SK-N-SH treated with all-trans-retinoic acid at 6 μM for 48 hours (cell line): ENCODE results near the gene TLE4.

Source experiments
- ATAC-seq: fragments of 200-7000 bp; cut with Tn5 transposase; 3 replicates; pipeline ENCODE4 v1.9.1; 2020; ENCODE audit warnings: mild to moderate bottlenecking, moderate library complexity
- BACH2 ChIP-seq: fragments of 250-450 bp; sonication (Bioruptor Pico); IDR thresholded peaks from 2 replicates; pipeline ENCODE4 v1.9.0; 2021; ENCODE audit warnings: mild to moderate bottlenecking, borderline replicate concordance
- CSDC2 ChIP-seq: fragments of 250-450 bp; sonication (Bioruptor Pico); IDR thresholded peaks from 2 replicates; pipeline ENCODE4 v1.5.0; 2020; ENCODE audit warnings: mild to moderate bottlenecking, moderate library complexity
- ESRRG ChIP-seq: fragments of 250-450 bp; sonication (Bioruptor Pico); IDR thresholded peaks from 2 replicates; pipeline ENCODE4 v1.6.1; 2021; ENCODE audit warnings: mild to moderate bottlenecking
- ISL1 ChIP-seq: fragments of 250-450 bp; sonication (Bioruptor Pico); IDR thresholded peaks from 2 replicates; pipeline ENCODE4 v2.1.2; 2022; ENCODE audit warnings: mild to moderate bottlenecking, moderate library complexity
- RARB ChIP-seq: fragments of 250-450 bp; sonication (Bioruptor Pico); IDR thresholded peaks from 2 replicates; pipeline ENCODE4 v1.8.0; 2021; ENCODE audit warnings: mild to moderate bottlenecking, moderate library complexity
- SNAI2 ChIP-seq: fragments of 250-450 bp; sonication (Bioruptor Pico); IDR thresholded peaks from 2 replicates; pipeline ENCODE4 v1.5.0; 2020; ENCODE audit warnings: mild to moderate bottlenecking, moderate library complexity
- TOX ChIP-seq: fragments of 250-450 bp; sonication (Bioruptor Pico); IDR thresholded peaks from 2 replicates; pipeline ENCODE4 v1.8.0; 2021; ENCODE audit warnings: mild to moderate bottlenecking, moderate library complexity, borderline replicate concordance
- ZC3H10 ChIP-seq: fragments of 250-450 bp; sonication (Bioruptor Pico); IDR thresholded peaks from 2 replicates; pipeline ENCODE4 v1.5.1; 2021; ENCODE audit warnings: mild to moderate bottlenecking, moderate library complexity
- ZFP3 ChIP-seq: fragments of 250-450 bp; sonication (Bioruptor Pico); IDR thresholded peaks from 2 replicates; pipeline ENCODE4 v1.5.0; 2020; ENCODE audit warnings: mild to moderate bottlenecking, moderate library complexity
- ZFP30 ChIP-seq: fragments of 450-650 bp; formaldehyde crosslinking; IDR thresholded peaks from 2 replicates; pipeline ENCODE4 v1.5.0; 2022; ENCODE audit warnings: mild to moderate bottlenecking, moderate library complexity
- ZNF70 ChIP-seq: fragments of 450-650 bp; formaldehyde crosslinking; IDR thresholded peaks from 2 replicates; pipeline ENCODE4 v1.5.0; 2020; ENCODE audit warnings: mild to moderate bottlenecking, moderate library complexity
- ZNF8 ChIP-seq: fragments of 450-650 bp; formaldehyde crosslinking; IDR thresholded peaks from 2 replicates; pipeline ENCODE4 v1.5.0; 2020; ENCODE audit warnings: mild to moderate bottlenecking, moderate library complexity
- TF ChIP-seq, protein P1 (sequence below): fragments of 250-450 bp; sonication (Bioruptor Pico); IDR thresholded peaks from 2 replicates; pipeline ENCODE4 v1.5.1; 2020; ENCODE audit warnings: low read depth, mild to moderate bottlenecking, moderate library complexity
- TF ChIP-seq, protein P2 (sequence below): fragments of 250-450 bp; sonication (Bioruptor Pico); IDR thresholded peaks from 2 replicates; pipeline ENCODE4 v1.5.0; 2020; ENCODE audit warnings: mild to moderate bottlenecking, moderate library complexity
- TF ChIP-seq, protein P3 (sequence below): fragments of 250-450 bp; sonication (Bioruptor Pico); IDR thresholded peaks from 2 replicates; pipeline ENCODE4 v1.8.0; 2020; ENCODE audit warnings: mild to moderate bottlenecking, moderate library complexity, borderline replicate concordance
- TF ChIP-seq, protein P4 (sequence below): fragments of 250-450 bp; sonication (Bioruptor Pico); IDR thresholded peaks from 2 replicates; pipeline ENCODE4 v1.8.0; 2021; ENCODE audit warnings: low read depth, mild to moderate bottlenecking, moderate library complexity, borderline replicate concordance

Gene TLE4

DNA sequence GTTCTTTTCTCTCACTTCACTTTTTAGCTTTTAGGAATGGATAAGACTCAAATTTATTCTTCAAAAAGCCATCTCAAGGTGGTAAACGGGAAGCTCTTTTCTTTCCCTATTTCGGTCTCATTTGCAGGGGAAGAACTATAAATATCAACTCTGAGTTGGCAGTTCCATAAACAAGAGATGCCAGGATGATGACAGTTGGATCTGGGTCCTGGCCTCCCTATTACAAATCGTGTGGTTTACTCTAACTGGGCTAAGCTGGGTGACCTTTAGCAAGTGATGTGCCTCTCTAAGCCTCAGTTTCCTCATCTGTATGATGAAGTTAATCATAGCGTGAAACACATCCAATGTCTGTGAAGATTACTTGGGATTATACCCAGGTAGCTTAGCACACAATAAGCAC, 44.2 kb downstream of the TLE4 start:
- ATAC-seq, result no peak
- TF ChIP-seq RARB (CRISPR knock-in tag), result no peak
- TF ChIP-seq, protein P1, sequence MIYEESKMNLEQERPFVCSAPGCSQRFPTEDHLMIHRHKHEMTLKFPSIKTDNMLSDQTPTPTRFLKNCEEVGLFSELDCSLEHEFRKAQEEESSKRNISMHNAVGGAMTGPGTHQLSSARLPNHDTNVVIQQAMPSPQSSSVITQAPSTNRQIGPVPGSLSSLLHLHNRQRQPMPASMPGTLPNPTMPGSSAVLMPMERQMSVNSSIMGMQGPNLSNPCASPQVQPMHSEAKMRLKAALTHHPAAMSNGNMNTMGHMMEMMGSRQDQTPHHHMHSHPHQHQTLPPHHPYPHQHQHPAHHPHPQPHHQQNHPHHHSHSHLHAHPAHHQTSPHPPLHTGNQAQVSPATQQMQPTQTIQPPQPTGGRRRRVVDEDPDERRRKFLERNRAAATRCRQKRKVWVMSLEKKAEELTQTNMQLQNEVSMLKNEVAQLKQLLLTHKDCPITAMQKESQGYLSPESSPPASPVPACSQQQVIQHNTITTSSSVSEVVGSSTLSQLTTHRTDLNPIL (CRISPR knock-in tag), result no peak

DNA sequence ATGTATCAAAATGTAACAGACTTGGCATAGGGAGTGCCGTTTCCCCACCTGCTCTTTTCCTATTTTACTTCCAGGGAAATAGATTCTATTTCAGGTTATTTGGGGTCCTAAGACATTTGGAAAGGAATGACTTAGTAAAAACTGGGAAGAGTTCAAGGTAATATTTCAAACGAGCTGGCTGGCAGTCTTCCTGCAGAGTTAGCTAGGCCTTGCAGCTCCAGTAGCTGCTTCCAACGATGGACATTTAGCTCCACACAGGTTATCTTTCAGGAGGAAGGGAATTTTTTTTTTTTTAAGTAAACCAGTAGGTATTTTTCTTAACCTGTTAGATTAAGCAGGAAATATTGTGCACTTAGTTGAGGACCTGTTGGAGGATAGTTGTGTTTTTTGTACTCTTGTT, 45.2 kb downstream of the TLE4 start:
- TF ChIP-seq ZC3H10, result no peak
- no peak for TF ChIP-seq ZNF70
- no peak for TF ChIP-seq ZNF8 (CRISPR knock-in tag)
- TF ChIP-seq ZFP3 (CRISPR knock-in tag), result no peak
- TF ChIP-seq, all 23 proteins: peak for 0
- ATAC-seq, result no peak

DNA sequence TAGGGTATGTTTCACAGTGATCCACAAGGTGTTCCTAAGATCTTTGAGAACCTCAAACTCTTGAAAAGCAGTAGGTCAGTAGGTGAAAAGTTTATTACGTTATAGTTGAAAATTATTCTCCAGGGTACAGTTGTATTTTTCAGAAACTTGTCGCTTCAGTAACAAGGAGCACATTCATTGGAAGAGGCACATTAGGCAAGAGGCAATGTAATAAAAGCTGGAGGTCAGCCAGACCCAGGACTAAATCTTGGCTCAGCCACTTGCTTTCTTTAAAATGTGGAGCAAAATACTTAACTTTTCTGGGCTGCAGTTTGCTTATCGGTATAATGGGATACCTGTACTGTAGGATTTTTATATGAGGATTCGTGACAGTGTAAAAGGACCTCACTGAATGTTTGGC, 45.6 kb downstream of the TLE4 start:
- TF ChIP-seq, protein P2, sequence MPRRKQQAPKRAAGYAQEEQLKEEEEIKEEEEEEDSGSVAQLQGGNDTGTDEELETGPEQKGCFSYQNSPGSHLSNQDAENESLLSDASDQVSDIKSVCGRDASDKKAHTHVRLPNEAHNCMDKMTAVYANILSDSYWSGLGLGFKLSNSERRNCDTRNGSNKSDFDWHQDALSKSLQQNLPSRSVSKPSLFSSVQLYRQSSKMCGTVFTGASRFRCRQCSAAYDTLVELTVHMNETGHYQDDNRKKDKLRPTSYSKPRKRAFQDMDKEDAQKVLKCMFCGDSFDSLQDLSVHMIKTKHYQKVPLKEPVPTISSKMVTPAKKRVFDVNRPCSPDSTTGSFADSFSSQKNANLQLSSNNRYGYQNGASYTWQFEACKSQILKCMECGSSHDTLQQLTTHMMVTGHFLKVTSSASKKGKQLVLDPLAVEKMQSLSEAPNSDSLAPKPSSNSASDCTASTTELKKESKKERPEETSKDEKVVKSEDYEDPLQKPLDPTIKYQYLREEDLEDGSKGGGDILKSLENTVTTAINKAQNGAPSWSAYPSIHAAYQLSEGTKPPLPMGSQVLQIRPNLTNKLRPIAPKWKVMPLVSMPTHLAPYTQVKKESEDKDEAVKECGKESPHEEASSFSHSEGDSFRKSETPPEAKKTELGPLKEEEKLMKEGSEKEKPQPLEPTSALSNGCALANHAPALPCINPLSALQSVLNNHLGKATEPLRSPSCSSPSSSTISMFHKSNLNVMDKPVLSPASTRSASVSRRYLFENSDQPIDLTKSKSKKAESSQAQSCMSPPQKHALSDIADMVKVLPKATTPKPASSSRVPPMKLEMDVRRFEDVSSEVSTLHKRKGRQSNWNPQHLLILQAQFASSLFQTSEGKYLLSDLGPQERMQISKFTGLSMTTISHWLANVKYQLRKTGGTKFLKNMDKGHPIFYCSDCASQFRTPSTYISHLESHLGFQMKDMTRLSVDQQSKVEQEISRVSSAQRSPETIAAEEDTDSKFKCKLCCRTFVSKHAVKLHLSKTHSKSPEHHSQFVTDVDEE (CRISPR knock-in tag), result no peak
- TF ChIP-seq, protein P3, sequence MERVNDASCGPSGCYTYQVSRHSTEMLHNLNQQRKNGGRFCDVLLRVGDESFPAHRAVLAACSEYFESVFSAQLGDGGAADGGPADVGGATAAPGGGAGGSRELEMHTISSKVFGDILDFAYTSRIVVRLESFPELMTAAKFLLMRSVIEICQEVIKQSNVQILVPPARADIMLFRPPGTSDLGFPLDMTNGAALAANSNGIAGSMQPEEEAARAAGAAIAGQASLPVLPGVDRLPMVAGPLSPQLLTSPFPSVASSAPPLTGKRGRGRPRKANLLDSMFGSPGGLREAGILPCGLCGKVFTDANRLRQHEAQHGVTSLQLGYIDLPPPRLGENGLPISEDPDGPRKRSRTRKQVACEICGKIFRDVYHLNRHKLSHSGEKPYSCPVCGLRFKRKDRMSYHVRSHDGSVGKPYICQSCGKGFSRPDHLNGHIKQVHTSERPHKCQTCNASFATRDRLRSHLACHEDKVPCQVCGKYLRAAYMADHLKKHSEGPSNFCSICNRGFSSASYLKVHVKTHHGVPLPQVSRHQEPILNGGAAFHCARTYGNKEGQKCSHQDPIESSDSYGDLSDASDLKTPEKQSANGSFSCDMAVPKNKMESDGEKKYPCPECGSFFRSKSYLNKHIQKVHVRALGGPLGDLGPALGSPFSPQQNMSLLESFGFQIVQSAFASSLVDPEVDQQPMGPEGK (CRISPR knock-in tag), result no peak
- TF ChIP-seq CSDC2 (CRISPR knock-in tag) (no peak), ZNF70 (no peak), ISL1 (CRISPR knock-in tag) (no peak), ZC3H10 (no peak), ZFP30 (CRISPR knock-in tag) (no peak), BACH2 (CRISPR knock-in tag) (no peak), SNAI2 (CRISPR knock-in tag) (no peak), ESRRG (CRISPR knock-in tag) (no peak), ZFP3 (CRISPR knock-in tag) (no peak)
- TF ChIP-seq, protein P4, sequence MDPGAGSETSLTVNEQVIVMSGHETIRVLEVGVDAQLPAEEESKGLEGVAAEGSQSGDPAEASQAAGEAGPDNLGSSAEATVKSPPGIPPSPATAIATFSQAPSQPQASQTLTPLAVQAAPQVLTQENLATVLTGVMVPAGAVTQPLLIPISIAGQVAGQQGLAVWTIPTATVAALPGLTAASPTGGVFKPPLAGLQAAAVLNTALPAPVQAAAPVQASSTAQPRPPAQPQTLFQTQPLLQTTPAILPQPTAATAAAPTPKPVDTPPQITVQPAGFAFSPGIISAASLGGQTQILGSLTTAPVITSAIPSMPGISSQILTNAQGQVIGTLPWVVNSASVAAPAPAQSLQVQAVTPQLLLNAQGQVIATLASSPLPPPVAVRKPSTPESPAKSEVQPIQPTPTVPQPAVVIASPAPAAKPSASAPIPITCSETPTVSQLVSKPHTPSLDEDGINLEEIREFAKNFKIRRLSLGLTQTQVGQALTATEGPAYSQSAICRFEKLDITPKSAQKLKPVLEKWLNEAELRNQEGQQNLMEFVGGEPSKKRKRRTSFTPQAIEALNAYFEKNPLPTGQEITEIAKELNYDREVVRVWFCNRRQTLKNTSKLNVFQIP (CRISPR knock-in tag), result no peak
- ATAC-seq, result no peak; the same call in 2 of the 3 replicates

DNA sequence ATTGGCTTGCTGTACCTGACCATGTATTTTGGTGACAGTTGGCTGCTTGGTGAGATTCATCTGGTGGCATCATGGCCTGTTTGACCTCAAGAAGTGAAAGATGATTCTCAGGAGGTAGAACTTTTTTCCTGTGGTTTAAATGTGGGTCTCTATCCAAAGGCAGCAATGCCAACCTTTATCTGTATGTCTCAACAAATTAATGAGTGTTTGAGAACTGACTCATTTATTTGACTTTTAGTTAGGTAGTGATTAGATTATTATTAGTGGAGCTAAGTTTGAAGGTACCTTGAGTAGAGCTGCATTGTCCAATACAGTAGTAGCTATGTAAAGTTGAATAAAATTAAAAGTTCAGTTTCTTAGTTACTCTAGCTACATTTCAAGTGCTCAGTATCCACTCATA, 48.2 kb downstream of the TLE4 start:
- no peak for ATAC-seq
- no peak for TF ChIP-seq ZNF70
- TF ChIP-seq, protein P2 (CRISPR knock-in tag), result no peak
- TF ChIP-seq ESRRG (CRISPR knock-in tag), result no peak
- no peak for TF ChIP-seq BACH2 (CRISPR knock-in tag)
- TF ChIP-seq, protein P1 (CRISPR knock-in tag), result no peak
- no peak for TF ChIP-seq SNAI2 (CRISPR knock-in tag)
- TF ChIP-seq, protein P4 (CRISPR knock-in tag), result no peak
- TF ChIP-seq TOX (CRISPR knock-in tag), result no peak
